AG20443 (cell line): Measurements from ENCODE around the gene NFIA.

Source experiments
- DNase-seq: peaks from one replicate; pipeline ENCODE4 v3.0.0; 2012; ENCODE audit warnings: low spot score, mixed read lengths

NFIA gene

DNA sequence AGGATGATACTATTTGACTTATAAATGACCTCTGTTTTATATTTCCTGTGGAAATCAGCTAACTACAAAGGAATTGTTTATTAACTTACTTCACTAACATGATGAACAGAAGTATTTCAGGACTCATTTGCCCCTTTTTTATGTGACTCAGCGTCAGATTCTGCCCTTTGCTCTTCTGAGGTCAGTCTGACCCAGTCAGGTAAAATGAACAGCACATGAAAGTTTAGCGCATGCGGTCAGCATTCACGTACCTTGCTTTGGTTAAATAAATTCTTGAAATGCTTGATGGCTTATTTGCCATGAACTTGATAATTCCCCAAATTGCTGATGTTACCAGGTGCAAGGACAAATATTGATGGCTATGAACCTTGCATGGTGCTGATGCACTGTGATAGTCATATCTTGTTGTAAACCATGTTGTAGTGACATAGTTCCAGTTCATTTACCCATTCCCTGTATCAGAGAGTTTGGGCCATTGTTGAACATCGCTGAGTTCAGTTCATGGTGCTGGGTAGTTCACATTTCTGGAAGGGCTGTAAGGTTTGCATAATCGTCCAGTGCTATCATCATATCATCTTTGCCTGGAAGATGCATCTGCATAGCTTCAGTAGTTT, 133.4 kb downstream of the NFIA start:
- DNase-seq: no peak

GRCh38 chr1:61220536-61220935, 138.2 kb downstream of the NFIA start:
- DNase-seq: no peak

- DNase-seq: no peak
Observed at GRCh38 chr1:61221642-61222041, 139.3 kb downstream of the NFIA start.

DNA sequence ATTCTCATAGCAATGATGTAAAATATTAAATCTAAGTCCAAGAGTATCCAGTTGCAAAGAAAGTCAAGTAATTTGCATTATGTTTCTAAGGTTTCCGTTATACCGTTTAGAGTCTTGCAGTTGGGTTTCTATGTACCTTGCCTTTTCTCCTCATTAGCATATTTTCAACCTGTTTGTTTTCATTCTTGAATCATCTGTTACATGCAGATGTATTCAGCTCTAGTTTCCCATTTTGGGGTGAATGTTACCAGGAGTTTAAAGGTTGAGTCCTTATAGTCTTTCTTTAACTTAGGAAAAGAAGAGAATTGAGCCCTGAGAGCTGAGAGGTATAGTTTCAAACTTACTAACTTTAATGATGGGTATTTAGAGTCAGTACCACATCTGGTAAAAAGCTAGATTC, 139.9 kb downstream of the NFIA start:
- no peak for DNase-seq

GRCh38 chr1:61223140-61223539, 140.8 kb downstream of the NFIA start:
- no peak for DNase-seq

DNA sequence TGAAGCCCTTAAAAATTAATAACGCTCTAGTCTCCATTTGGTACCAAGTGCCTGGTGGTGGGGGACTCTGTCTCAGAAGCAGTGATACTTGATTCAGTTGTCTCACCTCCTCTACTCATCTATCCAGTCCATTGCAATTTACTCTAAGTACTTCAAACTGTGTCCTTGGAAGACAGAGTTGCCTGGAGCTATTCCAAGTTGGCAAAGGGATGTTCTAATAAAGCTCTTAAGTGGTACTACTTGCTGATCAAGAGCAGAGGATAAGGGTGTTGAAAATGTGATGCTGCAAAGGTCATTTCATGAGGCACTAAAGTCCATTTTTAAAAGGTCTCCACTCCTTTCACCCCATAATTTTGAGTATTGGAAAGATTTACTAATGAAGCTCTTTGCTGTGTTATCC, 142.2 kb downstream of the NFIA start:
- DNase-seq: no peak

DNA sequence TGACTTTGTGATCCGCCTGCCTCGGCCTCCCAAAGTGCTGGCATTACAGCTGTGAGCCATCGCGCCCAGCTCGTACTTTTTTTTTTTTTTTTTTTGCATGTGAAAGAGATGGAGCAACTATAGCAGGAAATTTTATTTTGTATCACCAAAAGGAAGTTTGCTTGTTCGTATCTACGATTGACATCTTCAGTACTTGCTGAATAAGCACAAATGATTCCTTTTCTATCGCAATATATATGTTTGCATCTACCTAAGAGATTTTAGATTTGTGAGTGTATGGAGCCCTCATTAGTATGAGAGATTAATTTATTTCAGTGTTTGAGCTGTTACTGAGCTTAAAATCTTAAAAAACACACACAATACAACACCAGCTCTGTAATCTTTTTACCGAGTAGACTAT, 143.1 kb downstream of the NFIA start:
- no peak for DNase-seq

DNA sequence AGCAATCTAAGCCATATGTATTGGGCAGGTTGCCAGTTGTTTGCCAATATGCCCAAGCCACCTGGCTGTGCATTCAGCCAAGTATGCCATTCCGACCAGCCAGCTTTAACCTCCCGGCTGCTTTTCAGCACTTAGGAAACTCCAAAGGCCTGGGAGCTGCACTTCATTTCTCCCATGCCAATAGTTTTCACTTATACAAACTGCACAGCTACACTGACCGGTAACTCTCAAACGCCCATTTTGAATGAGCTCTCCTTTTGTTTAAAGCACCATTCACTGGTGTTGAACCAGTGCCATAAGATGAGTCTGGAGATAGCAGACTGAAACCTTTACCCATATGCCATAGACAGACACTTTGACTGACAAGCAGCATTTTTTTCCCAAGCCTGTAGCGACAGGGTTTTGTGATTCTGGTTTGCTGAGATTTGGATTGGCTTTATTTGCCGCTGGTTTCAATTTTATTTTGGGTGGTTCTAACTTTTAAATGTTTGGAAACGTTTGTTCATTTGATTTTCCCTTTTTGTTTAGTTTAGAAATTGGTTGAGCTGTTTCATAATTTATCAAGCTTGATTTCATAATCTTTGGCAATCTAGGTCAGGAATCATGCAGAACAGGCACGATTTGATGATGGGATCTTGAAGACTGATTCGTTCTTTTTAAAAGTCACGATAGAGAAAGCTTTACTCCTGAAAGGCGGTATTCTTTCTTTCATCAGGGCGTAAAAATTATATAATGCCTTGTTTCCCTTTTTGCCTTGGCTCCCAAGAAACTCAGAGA, 144.6 kb downstream of the NFIA start:
- DNase-seq: peak; percentile 14

DNA sequence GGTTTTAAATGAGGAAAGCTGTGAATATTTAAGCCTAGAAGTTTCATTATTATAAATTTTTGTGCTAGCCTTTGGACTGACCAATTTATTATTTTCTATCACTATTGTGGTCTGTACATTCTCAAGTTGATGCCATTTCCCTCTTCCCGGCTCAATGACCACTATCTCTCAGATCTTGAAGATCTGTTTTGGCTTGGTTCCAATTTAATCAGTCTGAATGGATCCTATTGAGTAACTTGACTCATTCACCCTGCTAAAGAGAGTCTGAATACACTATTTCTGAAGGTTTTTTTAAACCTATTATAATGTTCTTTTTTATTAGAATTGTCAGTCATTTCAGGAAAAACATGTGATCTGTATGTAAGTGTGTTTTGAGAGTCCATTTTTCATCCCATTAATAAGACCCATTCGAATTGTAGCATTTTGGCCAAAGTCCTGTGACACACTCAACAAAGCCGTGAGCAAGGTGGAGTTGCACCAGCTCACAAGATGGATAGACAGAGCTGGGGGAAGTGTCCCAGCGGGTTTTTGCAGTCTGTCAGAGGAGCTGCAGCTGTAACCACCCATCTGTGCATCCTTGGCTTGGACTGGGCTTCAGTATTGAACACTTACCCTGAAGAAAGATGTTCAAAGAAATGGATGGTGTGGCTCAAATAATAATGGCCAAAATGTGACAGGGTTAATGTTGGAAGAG, 145.6 kb downstream of the NFIA start:
- no peak for DNase-seq

DNA sequence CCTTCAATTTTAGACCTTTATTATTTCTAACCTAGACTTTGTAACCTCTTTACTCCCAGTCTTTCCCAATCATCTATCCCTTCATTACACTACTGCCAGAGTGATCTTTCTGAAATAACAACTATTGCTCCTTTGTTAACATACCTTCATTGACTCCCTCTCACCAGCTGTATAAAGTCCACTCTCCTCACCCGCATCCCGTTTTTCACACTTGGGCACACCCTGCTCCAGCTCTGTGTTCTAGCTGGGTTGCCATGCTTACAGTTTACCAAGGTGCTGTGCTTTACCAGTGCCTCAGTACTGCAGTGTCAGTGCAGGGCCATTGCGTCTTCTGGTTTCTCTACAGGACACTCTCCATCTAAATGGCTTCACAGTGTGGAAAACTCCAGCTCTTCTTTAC, 148.2 kb downstream of the NFIA start:
- no peak for DNase-seq

DNA sequence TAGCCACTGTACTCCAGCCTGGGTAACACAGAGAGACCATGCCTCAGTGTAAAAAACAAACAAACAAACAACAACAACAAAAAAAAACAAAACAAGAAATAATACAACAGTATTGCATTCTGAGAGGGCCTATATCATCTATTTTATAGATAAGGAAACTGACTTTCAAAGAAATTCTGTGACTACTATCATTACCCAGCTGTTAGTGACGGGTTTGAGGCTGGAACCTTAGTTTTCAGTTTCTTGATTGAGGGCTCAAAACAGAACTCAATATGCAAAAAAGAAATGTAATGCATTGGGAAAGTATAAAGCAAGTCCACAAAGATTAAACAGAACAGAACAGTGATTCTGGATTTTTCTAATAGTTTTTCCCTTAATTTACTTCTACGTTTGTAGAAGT, 149.4 kb downstream of the NFIA start:
- DNase-seq: no peak

- DNase-seq: no peak
Observed at GRCh38 chr1:61233121-61233660, 150.8 kb downstream of the NFIA start.

DNA sequence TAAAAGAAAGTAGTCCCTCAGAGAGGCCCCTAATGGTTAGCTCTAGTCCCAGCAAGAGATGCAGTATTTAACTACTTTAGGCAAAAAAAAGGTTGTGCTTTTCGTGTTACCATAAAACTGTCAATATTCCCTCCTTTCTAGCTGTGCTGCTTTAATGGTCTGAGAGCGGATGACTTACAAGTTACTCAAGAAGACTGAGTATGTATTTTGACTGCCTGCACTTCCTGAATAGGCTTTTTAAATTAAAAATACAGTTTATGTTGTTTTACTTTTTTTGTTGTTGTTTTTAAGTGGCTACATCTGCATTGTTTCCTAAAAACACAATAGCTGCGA, 152.2 kb downstream of the NFIA start:
- no peak for DNase-seq

GRCh38 chr1:61237147-61237546, 154.8 kb downstream of the NFIA start:
- no peak for DNase-seq

- DNase-seq: no peak
Observed at GRCh38 chr1:61237659-61238358, 155.4 kb downstream of the NFIA start.

- no peak for DNase-seq
Observed at GRCh38 chr1:61238359-61238665, 156.0 kb downstream of the NFIA start.

GRCh38 chr1:61240878-61241277, 158.5 kb downstream of the NFIA start:
- no peak for DNase-seq

DNA sequence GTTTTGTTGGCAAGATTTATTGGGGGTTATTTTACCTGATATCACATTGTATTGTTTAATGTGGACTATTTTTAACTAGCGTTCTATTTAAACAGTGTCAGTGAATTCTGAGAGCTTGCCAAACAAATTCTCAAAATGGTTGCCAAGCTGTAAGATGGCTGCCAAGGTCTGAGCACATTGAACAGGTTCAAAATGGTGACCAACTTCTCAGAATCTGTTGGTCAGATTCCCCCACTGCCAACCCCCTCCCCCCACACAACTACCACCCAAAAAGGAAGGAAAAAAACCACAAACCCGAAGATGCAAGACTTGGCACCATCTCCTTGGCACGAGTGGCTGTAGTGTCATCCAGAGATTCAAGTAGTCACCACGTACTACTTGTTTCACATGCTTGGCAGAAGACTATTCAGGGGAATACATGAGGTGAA, 159.1 kb downstream of the NFIA start:
- no peak for DNase-seq

- no peak for DNase-seq
Observed at GRCh38 chr1:61241973-61242381, 159.6 kb downstream of the NFIA start.

- DNase-seq: peak; percentile 59
Observed at GRCh38 chr1:61244114-61244513, 161.8 kb downstream of the NFIA start.

GRCh38 chr1:61245696-61246400, 163.5 kb downstream of the NFIA start:
- no peak for DNase-seq
